HG03565 (cell line): ENCODE data around the gene CUL1.

Experiments
- ATAC-seq: cut with Tn5 transposase; IDR thresholded peaks from one replicate; pipeline ENCODE4 v1.9.1; 2021; ENCODE audit warnings: mild to moderate bottlenecking, moderate library complexity; ENCODE audit not compliant: unreplicated experiment

CUL1 gene

GRCh38 chr7:148849393-148850098 lies 150.8 kb downstream of the CUL1 start:
- no peak for ATAC-seq

- ATAC-seq = no peak
Observed at GRCh38 chr7:148850564-148850963, 151.9 kb downstream of the CUL1 start.
